ENCODE results near the gene LSM14B.
"Not testable (repeated sequence)": the region's sequence is repeated elsewhere in the genome, so short reads cannot be mapped to it uniquely, and the experiment has no call there.

GRCh38 chr20:62084224-62084623 is 38.1 kb upstream of the LSM14B start:
- TF ChIP-seq POLR2AphosphoS5 (IDR thresholded peaks at IDR 0.05; ENCODE audit: borderline replicate concordance, low read depth, low read length); EZH2 (IDR thresholded peaks at IDR 0.05); FOXP2 (optimal IDR thresholded peaks at IDR 0.05; ENCODE audit: control extremely low read depth, extremely low read length, insufficient read depth): not testable (repeated sequence)

All from SK-N-MC (cell line).